H7 (cell line): ENCODE measurements around the gene RAB26. TPM values are rescaled to one million over a fixed set of nuclear protein-coding genes. Genes with fewer than 3 reads are reported as not detected.

Source experiments
- DNase-seq: peaks from one replicate; pipeline ENCODE4 v3.0.0; 2012
- H3K27me3 ChIP-seq: 2 replicates; pipeline ENCODE4 v1.6.0; 2011; ENCODE audit warnings: mild to moderate bottlenecking, low read length; ENCODE audit not compliant: control insufficient read depth, insufficient read depth
- H3K36me3 ChIP-seq: replicated peaks from 2 replicates; pipeline ENCODE4 v1.5.1; 2011; ENCODE audit warnings: low read length; ENCODE audit not compliant: control insufficient read depth, insufficient read depth
- H3K4me3 ChIP-seq: 2 replicates; pipeline ENCODE4 v1.5.1; 2011; ENCODE audit warnings: low read depth, mild to moderate bottlenecking, control low read depth, low read length, moderate library complexity; ENCODE audit not compliant: insufficient read depth
- total RNA-seq: library from RNA; depleted of rRNA; stranded (reverse); fragments of >200 nt; shearing (Covaris generic); gene quantifications from 2 replicates; pipeline ENCODE4 v1.2.3, GENCODE V29; 2014

The RAB26 gene
- total RNA-seq, 1 experiment from 2014 or later, result 10.7 TPM

DNA sequence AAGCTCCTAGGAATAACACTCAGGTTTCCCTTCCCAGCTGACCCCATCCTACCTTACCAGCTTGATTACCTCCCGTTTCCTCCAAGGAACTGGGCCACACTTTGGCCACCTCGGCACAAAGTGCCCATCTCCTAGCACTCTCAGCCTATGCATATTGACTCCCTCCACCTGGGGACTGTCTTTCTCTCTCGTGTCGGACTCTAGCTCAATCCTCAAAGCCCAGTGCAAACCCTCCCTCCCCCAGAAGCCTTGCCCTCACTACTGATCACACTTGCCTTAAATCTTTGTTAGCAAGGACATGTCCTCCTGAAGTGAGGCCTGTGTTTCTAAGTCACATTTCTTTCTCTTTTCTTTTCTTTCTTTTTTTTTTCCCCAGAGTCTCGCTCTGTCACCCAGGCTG lies 2.6 kb upstream of the RAB26 start:
- H3K4me3 ChIP-seq, result no peak overlapping the region
- no peaks in the 10 kb centered on the region for H3K36me3 ChIP-seq
- DNase-seq, result no peak
- H3K27me3 ChIP-seq, result no peaks in the 10 kb centered on the region

DNA sequence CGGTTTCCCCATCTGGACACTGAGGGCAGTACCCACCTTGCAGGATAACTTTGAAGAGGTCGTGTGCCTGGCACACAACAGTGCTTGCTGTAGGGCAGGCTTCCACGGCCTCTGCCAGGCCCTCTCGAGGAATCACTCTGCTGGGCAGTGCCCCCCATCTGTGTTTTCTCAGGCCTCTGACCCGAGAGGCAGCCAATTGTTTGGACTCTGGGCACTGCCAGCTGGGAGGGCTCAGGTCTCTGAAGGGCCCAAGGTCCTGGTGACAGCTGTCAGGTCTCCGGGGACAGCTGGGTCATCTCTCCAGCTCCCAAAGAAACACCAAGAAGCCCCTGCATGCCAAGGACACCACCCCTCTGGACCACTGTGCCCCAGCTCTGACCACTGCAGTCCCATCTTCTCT lies 1.0 kb upstream of the RAB26 start:
- H3K36me3 ChIP-seq, result peaks cover 4% of the 10 kb centered on the region
- DNase-seq, result no peak
- no peak overlapping the region for H3K4me3 ChIP-seq
- H3K27me3 ChIP-seq, result no peaks in the 10 kb centered on the region

DNA sequence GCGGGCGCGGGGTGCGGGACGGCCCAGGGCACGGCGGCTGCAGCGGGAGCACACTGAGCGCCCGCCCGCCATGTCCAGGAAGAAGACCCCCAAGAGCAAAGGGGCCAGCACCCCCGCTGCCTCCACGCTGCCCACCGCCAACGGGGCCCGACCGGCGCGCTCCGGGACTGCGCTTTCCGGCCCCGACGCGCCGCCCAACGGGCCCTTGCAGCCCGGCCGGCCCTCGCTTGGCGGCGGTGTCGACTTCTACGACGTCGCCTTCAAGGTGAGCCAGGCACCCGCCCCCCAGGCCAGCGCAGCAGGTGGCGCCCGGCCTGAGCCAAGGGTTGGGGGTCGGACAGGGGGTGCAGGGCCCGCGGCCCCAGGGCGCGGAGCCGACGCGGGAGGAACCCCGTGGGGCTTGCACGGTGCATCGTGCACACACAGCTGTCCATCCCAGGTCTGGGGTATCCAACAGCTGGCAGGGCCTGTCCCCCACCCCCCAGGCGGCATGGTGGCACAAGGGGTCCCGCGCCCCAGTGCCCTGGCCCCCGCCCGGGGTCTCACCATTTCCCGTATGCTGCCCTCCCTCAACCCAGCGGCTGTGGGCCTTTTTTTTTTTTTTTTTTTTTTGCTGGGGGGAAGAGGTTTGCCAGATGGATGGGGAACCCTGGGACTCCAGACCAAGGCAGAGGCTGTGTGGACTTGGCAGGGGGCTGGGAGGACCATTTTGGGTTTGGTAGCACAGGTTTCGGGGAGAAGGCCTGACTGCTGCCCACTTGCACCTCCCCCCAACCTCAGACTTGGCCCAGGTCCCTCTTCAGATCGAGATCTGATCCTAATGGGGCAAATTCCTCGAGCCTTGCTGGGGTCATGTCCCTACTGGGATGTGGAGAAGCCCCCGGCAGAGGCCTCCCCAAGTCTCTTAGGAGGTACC lies 547 bp downstream of the RAB26 start:
- DNase-seq, result peak; percentile 82
- Histone ChIP-seq H3K27me3 (no peaks in the 10 kb centered on the region), H3K4me3 (peak overlapping the region; percentile 70), H3K36me3 (peaks cover 14% of the 10 kb centered on the region)

DNA sequence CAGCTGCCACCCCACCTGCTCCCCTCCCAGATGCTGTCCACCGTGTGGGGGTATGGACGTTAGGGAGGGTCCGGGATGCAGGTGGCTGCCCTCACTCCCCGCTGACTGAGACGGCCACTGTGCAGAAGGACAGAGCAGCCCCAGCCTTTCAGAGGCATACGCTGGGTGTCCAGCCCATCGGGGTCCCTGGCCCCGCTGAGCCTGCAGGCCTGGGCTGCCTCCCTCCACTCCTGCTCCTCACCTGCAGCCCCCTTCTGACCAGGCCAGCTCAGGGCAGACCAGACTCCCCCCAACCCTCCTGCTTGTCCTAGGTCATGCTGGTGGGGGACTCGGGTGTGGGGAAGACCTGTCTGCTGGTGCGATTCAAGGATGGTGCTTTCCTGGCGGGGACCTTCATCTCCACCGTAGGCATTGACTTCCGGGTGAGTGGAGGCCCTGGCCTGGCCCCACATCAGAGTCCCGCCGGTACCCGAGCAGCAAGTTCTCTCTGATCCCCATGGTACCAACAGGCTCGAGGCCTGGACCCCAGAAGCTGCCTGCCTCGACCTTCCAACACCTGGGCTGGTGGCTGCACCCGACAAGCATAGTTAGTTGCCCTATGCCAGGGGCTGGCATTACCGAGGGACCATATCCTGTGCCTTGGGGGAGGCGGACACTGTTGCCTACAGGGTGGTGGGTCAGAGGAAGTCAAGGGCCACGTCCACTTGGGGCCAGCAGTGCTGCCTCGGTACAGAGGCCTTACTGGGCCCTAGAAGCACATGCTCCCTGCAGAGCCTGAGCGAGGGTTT lies 1.4 kb downstream of the RAB26 start:
- Histone ChIP-seq H3K4me3 (peak overlapping the region; percentile 70), H3K36me3 (peaks cover 22% of the 10 kb centered on the region), H3K27me3 (no peaks in the 10 kb centered on the region; the same call in 1 of the 2 replicates)
- peak; percentile 80 for DNase-seq

DNA sequence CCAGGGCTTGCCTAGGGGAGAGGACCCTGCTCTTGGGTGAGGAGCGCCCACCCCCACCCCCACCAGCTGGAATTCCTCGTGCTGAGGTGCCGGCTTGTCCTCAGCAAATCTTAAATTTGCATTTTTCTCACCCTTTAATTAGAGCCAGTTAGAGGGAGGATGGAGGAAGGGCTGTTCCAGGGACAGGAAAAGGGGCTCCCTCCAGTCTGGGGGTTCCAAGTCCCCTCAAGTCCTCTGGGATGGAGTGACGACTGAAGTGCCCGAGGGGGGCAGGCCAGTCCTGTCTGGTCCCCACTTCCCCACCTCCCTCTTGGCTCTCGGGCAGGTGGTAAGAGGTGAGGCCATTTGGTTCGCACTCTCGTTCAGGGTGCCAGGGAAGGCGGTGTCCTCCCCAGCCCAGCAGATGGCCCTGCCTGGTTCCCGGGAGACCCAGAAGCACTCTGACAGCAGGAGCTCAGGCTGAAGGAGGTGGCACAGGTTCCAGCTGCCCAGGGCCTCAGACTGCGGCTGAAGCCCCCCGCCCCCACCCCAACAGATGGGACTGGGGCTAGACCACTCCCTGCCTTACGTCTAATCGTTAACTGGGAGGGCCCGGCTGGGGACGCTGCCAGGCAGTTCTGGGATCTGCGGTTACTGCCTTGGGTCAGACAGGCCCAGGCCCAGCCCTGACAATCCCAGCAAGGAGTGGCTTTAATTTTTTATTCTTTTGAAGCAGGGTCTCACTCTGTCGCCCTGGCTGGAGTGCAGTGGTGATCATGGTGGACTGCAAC lies 2.2 kb downstream of the RAB26 start:
- Histone ChIP-seq H3K4me3 (no peak overlapping the region), H3K27me3 (no peaks in the 10 kb centered on the region; the same call in 1 of the 2 replicates), H3K36me3 (peaks cover 22% of the 10 kb centered on the region)
- peak; percentile 87 for DNase-seq

DNA sequence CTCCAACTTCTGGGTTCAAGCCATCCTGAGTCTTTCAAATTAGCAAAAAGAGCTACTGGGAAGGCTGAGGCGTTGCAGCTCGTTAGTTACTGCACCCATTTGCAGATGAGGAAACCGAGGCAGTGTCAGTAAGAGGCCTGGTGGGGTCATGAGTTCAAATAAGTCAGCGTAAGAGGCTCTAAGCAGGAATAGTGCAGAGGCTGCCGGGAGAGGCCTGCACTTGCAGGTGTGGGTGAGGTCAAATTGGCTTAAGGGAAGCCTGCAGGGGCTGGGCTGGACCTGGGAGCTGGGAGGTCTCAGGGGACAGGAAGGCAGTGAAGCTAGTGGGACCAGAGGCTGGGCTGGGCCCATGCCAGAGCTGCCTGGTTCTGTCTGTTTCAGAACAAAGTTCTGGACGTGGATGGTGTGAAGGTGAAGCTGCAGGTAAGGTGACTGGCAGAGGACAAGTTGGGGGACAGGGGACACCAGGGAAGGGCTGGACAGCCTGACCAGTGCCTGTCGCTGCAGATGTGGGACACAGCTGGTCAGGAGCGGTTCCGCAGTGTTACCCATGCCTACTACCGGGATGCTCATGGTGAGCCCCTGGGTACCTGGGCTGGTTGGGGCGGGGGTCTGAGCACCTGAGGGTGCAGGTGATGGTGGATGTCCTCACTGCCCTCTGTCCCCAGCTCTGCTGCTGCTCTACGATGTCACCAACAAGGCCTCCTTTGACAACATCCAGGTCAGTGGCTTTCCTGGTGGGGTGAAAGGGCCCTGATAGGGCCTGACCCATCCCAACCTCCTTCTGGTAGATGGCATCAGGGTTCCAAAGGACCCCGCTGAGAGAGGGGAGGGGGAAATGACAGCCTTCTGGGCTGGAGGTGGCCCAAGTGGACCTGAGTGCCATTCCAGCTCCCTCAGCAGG lies 3.0 kb downstream of the RAB26 start:
- no peak overlapping the region for H3K4me3 ChIP-seq
- DNase-seq, result peak; percentile 68
- H3K36me3 ChIP-seq, result peaks cover 22% of the 10 kb centered on the region
- H3K27me3 ChIP-seq, result no peaks in the 10 kb centered on the region; the same call in 1 of the 2 replicates

DNA sequence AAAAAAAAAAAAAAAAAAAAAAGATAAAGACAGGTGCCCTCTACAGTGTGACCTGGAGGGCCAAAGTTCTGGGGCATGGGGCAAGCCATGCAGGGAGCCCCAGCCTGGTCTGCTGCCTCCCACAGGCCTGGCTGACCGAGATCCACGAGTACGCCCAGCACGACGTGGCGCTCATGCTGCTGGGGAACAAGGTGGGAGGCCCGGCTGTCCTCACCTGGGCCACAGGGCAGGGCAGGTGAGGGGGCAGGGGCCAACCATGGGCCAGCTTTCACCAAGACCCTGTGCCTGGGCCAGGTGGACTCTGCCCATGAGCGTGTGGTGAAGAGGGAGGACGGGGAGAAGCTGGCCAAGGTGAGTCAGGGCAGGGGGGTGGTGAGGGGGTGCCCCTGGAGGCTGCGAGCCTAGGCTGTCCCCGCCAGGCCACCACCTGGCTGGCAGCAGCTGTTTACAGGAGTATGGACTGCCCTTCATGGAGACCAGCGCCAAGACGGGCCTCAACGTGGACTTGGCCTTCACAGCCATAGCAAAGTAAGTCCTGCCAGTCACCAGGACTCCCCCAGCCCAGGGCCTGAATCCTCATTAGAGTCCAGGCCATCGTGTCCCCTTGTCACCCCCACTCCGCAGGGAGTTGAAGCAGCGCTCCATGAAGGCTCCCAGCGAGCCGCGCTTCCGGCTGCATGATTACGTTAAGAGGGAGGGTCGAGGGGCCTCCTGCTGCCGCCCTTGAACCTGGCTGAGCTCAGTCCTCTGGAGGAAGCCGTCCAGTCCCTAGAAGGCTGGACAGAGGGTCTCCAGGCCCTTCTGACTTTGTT lies 4.5 kb downstream of the RAB26 start:
- peaks cover 22% of the 10 kb centered on the region for H3K36me3 ChIP-seq
- H3K27me3 ChIP-seq, result no peaks in the 10 kb centered on the region; the same call in 1 of the 2 replicates
- DNase-seq, result no peak
- peak overlapping the region; percentile 99 for H3K4me3 ChIP-seq

DNA sequence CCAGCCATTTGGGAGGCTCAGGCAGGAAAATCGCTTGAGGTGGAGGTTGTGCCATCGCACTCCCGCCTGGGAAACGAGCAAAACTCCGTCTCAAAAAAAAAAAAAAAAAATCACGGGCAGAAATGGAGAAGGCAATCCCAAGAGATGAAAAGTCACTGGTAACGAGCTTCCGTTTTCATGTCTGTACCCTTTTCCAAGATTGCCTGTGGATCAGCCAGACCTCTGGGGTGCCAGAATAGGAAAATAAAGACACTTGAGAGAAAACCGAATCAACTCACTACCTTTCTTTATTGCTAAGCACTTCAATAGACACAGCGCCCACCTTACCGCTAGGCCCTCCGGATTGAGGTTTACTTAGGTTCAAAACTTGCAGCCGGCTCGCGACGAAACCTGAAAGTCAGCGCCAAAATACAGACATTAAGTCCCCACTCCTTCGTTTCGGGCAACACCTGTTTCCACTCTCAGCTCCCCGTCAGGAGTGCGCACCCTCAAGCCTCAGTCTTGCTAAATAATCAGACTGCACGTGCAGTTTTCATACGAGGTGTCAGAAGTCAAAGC lies 6.2 kb downstream of the RAB26 start:
- Histone ChIP-seq H3K4me3 (peak overlapping the region; percentile 99), H3K27me3 (no peaks in the 10 kb centered on the region; the same call in 1 of the 2 replicates), H3K36me3 (peaks cover 22% of the 10 kb centered on the region)
- no peak for DNase-seq

DNA sequence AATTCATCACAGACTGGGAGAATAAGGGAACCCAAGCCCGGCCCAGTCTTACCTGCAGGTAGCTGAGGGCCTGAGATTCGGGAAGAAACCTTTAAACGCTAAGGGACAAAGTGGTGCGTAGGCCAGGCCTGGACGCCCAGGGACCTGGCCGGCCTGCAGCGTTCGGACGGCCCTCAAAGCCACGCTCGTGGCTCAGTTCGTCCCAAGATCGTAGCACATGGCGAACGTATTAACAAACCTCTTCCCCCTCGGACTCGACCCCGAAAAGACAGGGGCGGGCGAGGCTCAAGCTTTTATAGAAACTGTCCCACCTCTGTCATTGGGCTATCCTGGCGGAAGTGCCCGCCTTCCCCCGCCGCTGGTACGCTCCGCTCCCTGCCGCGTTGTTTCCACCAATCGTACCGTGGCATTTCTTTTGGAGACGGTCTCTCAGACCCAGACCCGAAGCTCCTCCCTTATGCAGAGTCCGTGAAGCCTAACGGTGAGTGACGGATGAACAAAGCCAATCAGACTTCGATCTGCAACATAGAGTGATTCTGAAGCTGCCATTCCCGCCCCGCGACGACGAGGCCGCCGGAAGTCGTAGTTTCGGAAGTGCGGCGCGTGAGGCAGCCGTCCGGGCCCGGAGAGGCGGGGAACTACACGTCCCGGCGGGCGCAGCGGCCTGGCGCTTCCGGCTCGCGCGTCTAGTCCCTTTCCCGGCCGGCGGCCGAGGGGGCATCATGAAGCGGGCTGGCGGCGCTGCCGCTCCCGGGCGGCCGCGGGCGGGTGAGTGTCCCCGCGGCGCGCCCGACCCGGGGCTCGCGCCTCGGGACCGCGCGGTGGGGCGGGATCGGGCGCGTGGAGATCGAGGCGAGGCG lies 6.9 kb downstream of the RAB26 start, which contains the start of gene TRAF7:
TSS of gene TRAF7 (plus strand) at position 692 of the 860 bp plus-strand sequence. CDS start 8,139 bp downstream, outside the sequence.
- H3K36me3 ChIP-seq, result peaks cover 22% of the 10 kb centered on the region
- peak within 1 kb of the TSS; percentile 99 for H3K4me3 ChIP-seq
- peak; percentile 99 for DNase-seq
- no peaks in the 10 kb centered on the region; the same call in 1 of the 2 replicates for H3K27me3 ChIP-seq

DNA sequence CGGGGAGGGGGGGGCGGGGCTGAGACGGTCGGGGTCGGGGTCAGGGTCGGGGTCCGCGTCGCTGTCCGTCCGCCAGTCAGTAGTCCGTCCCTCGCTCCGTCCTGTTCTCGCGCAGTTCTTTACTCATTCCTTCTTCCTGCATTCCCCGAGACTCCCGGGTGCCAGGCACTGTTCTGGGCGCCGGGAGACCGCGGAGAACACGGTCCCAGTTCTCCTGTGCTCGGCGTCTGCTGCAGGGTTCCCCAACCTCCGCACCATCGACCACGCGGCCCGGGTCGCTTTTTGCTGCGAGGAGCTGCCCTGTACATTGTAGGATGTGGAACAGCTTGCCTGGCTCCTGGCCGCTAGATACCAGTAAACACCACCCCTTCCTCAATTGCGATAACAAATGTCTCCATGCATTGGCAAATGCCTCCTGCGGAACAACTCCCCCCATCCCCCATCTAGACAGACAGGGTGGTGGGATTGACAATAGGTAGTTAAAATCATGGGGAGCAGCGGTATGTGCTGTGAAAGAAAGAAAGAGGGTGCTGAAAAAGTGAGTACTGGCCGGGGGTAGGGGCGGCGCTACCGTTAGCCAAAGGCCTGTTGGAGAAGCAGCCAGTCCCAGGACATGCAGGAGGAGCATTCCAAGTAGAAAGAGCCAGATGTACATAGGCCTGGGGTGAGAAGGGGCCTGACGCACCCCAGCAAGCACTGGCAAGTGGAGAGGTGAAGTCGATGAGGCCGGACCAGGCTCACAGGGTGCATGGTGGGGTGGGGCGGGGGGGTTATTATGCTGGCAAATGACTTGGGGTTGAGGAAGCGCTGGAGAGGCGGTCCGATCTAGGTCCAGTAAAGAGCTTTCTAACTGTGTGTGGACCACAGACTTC lies 7.8 kb downstream of the RAB26 start:
- peaks cover 22% of the 10 kb centered on the region for H3K36me3 ChIP-seq
- H3K4me3 ChIP-seq, result peak overlapping the region; percentile 85
- no peak for DNase-seq
- H3K27me3 ChIP-seq, result no peaks in the 10 kb centered on the region; the same call in 1 of the 2 replicates

DNA sequence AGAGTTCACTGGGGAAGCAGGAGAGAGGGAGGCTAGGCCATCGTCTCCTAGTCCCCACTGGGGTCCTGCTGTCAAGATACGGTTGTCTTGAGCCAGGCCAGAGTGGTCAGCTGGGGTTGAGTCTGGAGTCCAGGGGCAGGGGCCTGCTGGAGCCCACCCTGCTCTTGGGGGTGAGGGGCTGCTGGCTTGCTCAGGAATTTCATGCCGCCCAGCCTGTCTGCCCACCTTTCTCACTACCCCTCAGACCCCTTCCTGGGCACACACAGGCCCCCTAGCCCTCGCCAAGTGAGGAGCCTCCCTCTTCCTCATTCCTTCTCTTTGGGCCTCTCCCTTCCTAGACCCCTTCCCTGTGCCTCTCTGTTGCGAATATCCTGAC lies 8.4 kb downstream of the RAB26 start:
- Histone ChIP-seq H3K27me3 (no peaks in the 10 kb centered on the region; the same call in 1 of the 2 replicates), H3K36me3 (peaks cover 19% of the 10 kb centered on the region), H3K4me3 (peak overlapping the region; percentile 85)
- DNase-seq, result no peak
